GM23338 (cell line): Measurements from ENCODE around the gene ZGLP1. TPM values are rescaled to one million over a fixed set of nuclear protein-coding genes. Genes with fewer than 3 reads are reported as not detected.

Source experiments
- ATAC-seq: fragments of 200-7000 bp; cut with Tn5 transposase; 3 replicates; pipeline ENCODE4 v1.9.1; 2020
- DNase-seq: peaks from one replicate; pipeline ENCODE4 v3.0.0-alpha.2; 2015; ENCODE audit warnings: low spot score
- H2AFZ ChIP-seq: fragments of 200-600 bp; sonication (generic); 2 replicates; pipeline ENCODE4 v1.8.0; 2016; ENCODE audit warnings: antibody characterized with exemption, mild to moderate bottlenecking, moderate library complexity
- H3F3A ChIP-seq: fragments of 200-600 bp; sonication (generic); replicated peaks from 2 replicates; pipeline ENCODE4 v1.8.0; 2017; ENCODE audit warnings: antibody characterized with exemption, mixed run types, low read depth
- H3K27ac ChIP-seq: fragments of 200-600 bp; sonication (generic); 2 replicates; pipeline ENCODE4 v1.6.1; 2016; ENCODE audit warnings: low read depth
- H3K27me3 ChIP-seq: fragments of 200-600 bp; sonication (generic); 2 replicates; pipeline ENCODE4 v1.8.0; 2016; ENCODE audit warnings: mild to moderate bottlenecking, mixed run types, moderate library complexity; ENCODE audit not compliant: insufficient read depth
- H3K36me3 ChIP-seq: fragments of 200-600 bp; sonication (generic); 2 replicates; pipeline ENCODE4 v1.8.0; 2016; ENCODE audit warnings: mild to moderate bottlenecking; ENCODE audit not compliant: insufficient read depth
- H3K4me1 ChIP-seq: fragments of 200-600 bp; sonication (generic); 2 replicates; pipeline ENCODE4 v1.8.0; 2016; ENCODE audit warnings: mild to moderate bottlenecking, moderate library complexity; ENCODE audit not compliant: insufficient read depth
- H3K4me2 ChIP-seq: fragments of 200-600 bp; sonication (generic); 2 replicates; pipeline ENCODE4 v1.7.1; 2017; ENCODE audit warnings: mixed run types
- H3K4me3 ChIP-seq: fragments of 200-600 bp; sonication (generic); 2 replicates; pipeline ENCODE4 v1.6.1; 2016; ENCODE audit warnings: mixed run types
- H3K79me2 ChIP-seq: fragments of 200-600 bp; sonication (generic); replicated peaks from 2 replicates; pipeline ENCODE4 v1.8.0; 2017; ENCODE audit warnings: mild to moderate bottlenecking; ENCODE audit not compliant: insufficient read depth
- H3K9me2 ChIP-seq: fragments of 200-600 bp; sonication (generic); 2 replicates; pipeline ENCODE4 v1.8.0; 2017; ENCODE audit not compliant: insufficient read depth
- H4K20me1 ChIP-seq: fragments of 200-600 bp; sonication (generic); replicated peaks from 2 replicates; pipeline ENCODE4 v1.8.0; 2017; ENCODE audit warnings: mild to moderate bottlenecking; ENCODE audit not compliant: insufficient read depth
- H3K27ac Mint-ChIP-seq: 2 replicates; pipeline ENCODE4 v1.8.0; 2020; ENCODE audit warnings: inconsistent platforms, mild to moderate bottlenecking, moderate library complexity, mixed read lengths
- H3K27me3 Mint-ChIP-seq: 3 replicates; pipeline ENCODE4 v1.8.0; 2022; ENCODE audit warnings: low read depth, mild to moderate bottlenecking, moderate library complexity, mixed read lengths, inconsistent platforms; ENCODE audit not compliant: insufficient read depth, poor library complexity
- H3K36me3 Mint-ChIP-seq: 3 replicates; pipeline ENCODE4 v1.8.0; 2021; ENCODE audit warnings: low read depth, mild to moderate bottlenecking, inconsistent platforms, moderate library complexity, mixed read lengths
- H3K4me1 Mint-ChIP-seq: 3 replicates; pipeline ENCODE4 v1.8.0; 2020; ENCODE audit warnings: mild to moderate bottlenecking, inconsistent platforms, mixed read lengths
- H3K4me3 Mint-ChIP-seq: 3 replicates; pipeline ENCODE4 v1.8.0; 2021; ENCODE audit warnings: moderate library complexity, mild to moderate bottlenecking, inconsistent platforms, mixed read lengths
- H3K9me3 Mint-ChIP-seq: 3 replicates; pipeline ENCODE4 v1.8.0; 2020; ENCODE audit warnings: moderate library complexity, mild to moderate bottlenecking, inconsistent platforms, mixed read lengths
- CREB1 ChIP-seq: fragments of 250-450 bp; sonication (Bioruptor Pico); IDR thresholded peaks from 2 replicates; pipeline ENCODE4 v1.5.0; 2020; ENCODE audit warnings: low read depth, mild to moderate bottlenecking, moderate library complexity
- EZH2 ChIP-seq: fragments of 200-600 bp; sonication (generic); IDR thresholded peaks from one replicate; pipeline ENCODE4 v1.8.0; 2017; ENCODE audit warnings: antibody characterized with exemption, mild to moderate bottlenecking, low read depth; ENCODE audit not compliant: unreplicated experiment
- EZH2phosphoT487 ChIP-seq: fragments of 200-600 bp; sonication (generic); IDR thresholded peaks from one replicate; pipeline ENCODE4 v1.8.1; 2018; ENCODE audit warnings: antibody characterized with exemption; ENCODE audit not compliant: unreplicated experiment
- REST ChIP-seq: IDR thresholded peaks from one replicate; pipeline ENCODE4 v1.6.1; 2018; ENCODE audit warnings: antibody characterized with exemption; ENCODE audit not compliant: unreplicated experiment
- STAT1 ChIP-seq: IDR thresholded peaks from one replicate; pipeline ENCODE4 v1.6.1; 2016; ENCODE audit warnings: antibody characterized with exemption; ENCODE audit not compliant: unreplicated experiment
- ZNF114 ChIP-seq: fragments of 250-450 bp; sonication (Bioruptor Pico); IDR thresholded peaks from 2 replicates; pipeline ENCODE4 v1.5.0; 2020; ENCODE audit warnings: mild to moderate bottlenecking, moderate library complexity
- ZNF331 ChIP-seq: fragments of 250-450 bp; sonication (Bioruptor Pico); IDR thresholded peaks from 2 replicates; pipeline ENCODE4 v1.5.0; 2020; ENCODE audit warnings: low read depth, mild to moderate bottlenecking, moderate library complexity
- polyA plus RNA-seq: library from polyadenylated mRNA; unstranded; fragments of >200 nt; fragmentation: Nextera tagmentation; extraction: Ambion mirVana; gene quantifications from 2 replicates; pipeline ENCODE4 v1.2.1, GENCODE V29; 2016
- total RNA-seq: library from RNA; depleted of rRNA; stranded (reverse); fragments of >200 nt; shearing (Covaris generic); gene quantifications from 2 replicates; pipeline ENCODE4 v1.2.3, GENCODE V29; 2014
- TF ChIP-seq, protein P1 (sequence below): IDR thresholded peaks from 2 replicates; pipeline ENCODE4 v1.6.1; 2016; ENCODE audit warnings: antibody characterized with exemption
- TF ChIP-seq, protein P2 (sequence below), 2 experiments: fragments of 200-600 bp in 1 of 2; sonication (generic) in 1 of 2; conservative IDR thresholded peaks; 2 replicates each; pipeline versions ENCODE4 v1.5.1 to v1.6.1; 2016 to 2017; ENCODE audit warnings: antibody characterized with exemption in 2 of 2, low read depth in 2 of 2, mild to moderate bottlenecking in 2 of 2, moderate library complexity in 1 of 2
- TF ChIP-seq, protein P3 (sequence below): fragments of 250-450 bp; sonication (Bioruptor Pico); IDR thresholded peaks from 2 replicates; pipeline ENCODE4 v1.5.0; 2020; ENCODE audit warnings: mild to moderate bottlenecking, moderate library complexity

The ZGLP1 gene
- total and polyA plus RNA-seq, 2 experiments from 2014 or later = 1.5 to 5.3 TPM

GRCh38 chr19:10278935-10279334 lies 30.7 kb downstream of the ZGLP1 start:
- Histone ChIP-seq H4K20me1 (peaks cover 6% of the 10 kb centered on the region; the same call in 1 of the 2 replicates), H3K4me2 (no peak overlapping the region), H3K27ac (no peak overlapping the region), H3F3A (no peaks in the 10 kb centered on the region), H3K9me2 (no peaks in the 10 kb centered on the region), H3K27me3 (no peaks in the 10 kb centered on the region), H3K4me1 (no peaks in the 10 kb centered on the region), H3K4me3 (no peak overlapping the region), H3K36me3 (no peaks in the 10 kb centered on the region), H3K79me2 (no peaks in the 10 kb centered on the region), H2AFZ (no peak overlapping the region)
- Mint-ChIP-seq H3K9me3 (no peaks in the 10 kb centered on the region), H3K27me3 (peaks cover 5% of the 10 kb centered on the region), H3K4me3 (no peak overlapping the region), H3K4me1 (0 out of 3 replicates have a peak, but pooled peaks cover 4% of the 10 kb centered on the region), H3K36me3 (peaks cover 4% of the 10 kb centered on the region; the same call in 1 of the 3 replicates), H3K27ac (no peak overlapping the region)
- ATAC-seq (no peak), DNase-seq (no peak)
- TF ChIP-seq CREB1 (CRISPR knock-in tag) = no peak
- no peak for TF ChIP-seq EZH2phosphoT487
- TF ChIP-seq ZNF331 = no peak
- TF ChIP-seq ZNF114 (CRISPR knock-in tag) = no peak
- TF ChIP-seq, protein P1, sequence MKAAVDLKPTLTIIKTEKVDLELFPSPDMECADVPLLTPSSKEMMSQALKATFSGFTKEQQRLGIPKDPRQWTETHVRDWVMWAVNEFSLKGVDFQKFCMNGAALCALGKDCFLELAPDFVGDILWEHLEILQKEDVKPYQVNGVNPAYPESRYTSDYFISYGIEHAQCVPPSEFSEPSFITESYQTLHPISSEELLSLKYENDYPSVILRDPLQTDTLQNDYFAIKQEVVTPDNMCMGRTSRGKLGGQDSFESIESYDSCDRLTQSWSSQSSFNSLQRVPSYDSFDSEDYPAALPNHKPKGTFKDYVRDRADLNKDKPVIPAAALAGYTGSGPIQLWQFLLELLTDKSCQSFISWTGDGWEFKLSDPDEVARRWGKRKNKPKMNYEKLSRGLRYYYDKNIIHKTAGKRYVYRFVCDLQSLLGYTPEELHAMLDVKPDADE = no peak
- TF ChIP-seq EZH2 = no peak
- TF ChIP-seq, protein P2, sequence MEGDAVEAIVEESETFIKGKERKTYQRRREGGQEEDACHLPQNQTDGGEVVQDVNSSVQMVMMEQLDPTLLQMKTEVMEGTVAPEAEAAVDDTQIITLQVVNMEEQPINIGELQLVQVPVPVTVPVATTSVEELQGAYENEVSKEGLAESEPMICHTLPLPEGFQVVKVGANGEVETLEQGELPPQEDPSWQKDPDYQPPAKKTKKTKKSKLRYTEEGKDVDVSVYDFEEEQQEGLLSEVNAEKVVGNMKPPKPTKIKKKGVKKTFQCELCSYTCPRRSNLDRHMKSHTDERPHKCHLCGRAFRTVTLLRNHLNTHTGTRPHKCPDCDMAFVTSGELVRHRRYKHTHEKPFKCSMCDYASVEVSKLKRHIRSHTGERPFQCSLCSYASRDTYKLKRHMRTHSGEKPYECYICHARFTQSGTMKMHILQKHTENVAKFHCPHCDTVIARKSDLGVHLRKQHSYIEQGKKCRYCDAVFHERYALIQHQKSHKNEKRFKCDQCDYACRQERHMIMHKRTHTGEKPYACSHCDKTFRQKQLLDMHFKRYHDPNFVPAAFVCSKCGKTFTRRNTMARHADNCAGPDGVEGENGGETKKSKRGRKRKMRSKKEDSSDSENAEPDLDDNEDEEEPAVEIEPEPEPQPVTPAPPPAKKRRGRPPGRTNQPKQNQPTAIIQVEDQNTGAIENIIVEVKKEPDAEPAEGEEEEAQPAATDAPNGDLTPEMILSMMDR (conservative IDR thresholded peaks at IDR 0.05; ENCODE audit: low read depth in 2 of 2) = no peak
- no peak for TF ChIP-seq STAT1
- TF ChIP-seq, protein P3, sequence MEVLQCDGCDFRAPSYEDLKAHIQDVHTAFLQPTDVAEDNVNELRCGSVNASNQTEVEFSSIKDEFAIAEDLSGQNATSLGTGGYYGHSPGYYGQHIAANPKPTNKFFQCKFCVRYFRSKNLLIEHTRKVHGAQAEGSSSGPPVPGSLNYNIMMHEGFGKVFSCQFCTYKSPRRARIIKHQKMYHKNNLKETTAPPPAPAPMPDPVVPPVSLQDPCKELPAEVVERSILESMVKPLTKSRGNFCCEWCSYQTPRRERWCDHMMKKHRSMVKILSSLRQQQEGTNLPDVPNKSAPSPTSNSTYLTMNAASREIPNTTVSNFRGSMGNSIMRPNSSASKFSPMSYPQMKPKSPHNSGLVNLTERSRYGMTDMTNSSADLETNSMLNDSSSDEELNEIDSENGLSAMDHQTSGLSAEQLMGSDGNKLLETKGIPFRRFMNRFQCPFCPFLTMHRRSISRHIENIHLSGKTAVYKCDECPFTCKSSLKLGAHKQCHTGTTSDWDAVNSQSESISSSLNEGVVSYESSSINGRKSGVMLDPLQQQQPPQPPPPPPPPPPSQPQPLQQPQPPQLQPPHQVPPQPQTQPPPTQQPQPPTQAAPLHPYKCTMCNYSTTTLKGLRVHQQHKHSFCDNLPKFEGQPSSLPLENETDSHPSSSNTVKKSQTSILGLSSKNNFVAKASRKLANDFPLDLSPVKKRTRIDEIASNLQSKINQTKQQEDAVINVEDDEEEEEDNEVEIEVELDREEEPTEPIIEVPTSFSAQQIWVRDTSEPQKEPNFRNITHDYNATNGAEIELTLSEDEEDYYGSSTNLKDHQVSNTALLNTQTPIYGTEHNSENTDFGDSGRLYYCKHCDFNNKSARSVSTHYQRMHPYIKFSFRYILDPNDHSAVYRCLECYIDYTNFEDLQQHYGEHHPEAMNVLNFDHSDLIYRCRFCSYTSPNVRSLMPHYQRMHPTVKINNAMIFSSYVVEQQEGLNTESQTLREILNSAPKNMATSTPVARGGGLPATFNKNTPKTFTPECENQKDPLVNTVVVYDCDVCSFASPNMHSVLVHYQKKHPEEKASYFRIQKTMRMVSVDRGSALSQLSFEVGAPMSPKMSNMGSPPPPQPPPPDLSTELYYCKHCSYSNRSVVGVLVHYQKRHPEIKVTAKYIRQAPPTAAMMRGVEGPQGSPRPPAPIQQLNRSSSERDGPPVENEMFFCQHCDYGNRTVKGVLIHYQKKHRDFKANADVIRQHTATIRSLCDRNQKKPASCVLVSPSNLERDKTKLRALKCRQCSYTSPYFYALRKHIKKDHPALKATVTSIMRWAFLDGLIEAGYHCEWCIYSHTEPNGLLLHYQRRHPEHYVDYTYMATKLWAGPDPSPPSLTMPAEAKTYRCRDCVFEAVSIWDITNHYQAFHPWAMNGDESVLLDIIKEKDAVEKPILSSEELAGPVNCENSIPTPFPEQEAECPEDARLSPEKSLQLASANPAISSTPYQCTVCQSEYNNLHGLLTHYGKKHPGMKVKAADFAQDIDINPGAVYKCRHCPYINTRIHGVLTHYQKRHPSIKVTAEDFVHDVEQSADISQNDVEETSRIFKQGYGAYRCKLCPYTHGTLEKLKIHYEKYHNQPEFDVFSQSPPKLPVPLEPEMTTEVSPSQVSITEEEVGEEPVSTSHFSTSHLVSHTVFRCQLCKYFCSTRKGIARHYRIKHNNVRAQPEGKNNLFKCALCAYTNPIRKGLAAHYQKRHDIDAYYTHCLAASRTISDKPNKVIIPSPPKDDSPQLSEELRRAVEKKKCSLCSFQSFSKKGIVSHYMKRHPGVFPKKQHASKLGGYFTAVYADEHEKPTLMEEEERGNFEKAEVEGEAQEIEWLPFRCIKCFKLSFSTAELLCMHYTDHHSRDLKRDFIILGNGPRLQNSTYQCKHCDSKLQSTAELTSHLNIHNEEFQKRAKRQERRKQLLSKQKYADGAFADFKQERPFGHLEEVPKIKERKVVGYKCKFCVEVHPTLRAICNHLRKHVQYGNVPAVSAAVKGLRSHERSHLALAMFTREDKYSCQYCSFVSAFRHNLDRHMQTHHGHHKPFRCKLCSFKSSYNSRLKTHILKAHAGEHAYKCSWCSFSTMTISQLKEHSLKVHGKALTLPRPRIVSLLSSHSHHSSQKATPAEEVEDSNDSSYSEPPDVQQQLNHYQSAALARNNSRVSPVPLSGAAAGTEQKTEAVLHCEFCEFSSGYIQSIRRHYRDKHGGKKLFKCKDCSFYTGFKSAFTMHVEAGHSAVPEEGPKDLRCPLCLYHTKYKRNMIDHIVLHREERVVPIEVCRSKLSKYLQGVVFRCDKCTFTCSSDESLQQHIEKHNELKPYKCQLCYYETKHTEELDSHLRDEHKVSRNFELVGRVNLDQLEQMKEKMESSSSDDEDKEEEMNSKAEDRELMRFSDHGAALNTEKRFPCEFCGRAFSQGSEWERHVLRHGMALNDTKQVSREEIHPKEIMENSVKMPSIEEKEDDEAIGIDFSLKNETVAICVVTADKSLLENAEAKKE = no peak
- TF ChIP-seq REST = no peak
